Natural killer cell (primary cell): ENCODE data around the gene REEP5. TPM values are rescaled to one million over a fixed set of nuclear protein-coding genes. Genes with fewer than 3 reads are reported as not detected.
A peak's percentile ranks its signal among the peaks of the same experiment; 100 is the strongest.

Source experiments
- ATAC-seq, 3 donors: fragments of 150-1000 bp in 2 of 3; fragments of 200-7000 bp in 1 of 3; cut with Tn5 transposase; 1 replicate in 1 of 3; 2 replicates in 2 of 3; pipeline ENCODE4 v1.10.0; 2021; ENCODE audit warnings: mild to moderate bottlenecking in 2 of 3, moderate library complexity in 2 of 3
- DNase-seq, 2 donors: peaks; one replicate each; pipeline versions ENCODE4 v3.0.0 to v3.0.0-alpha.2; 2013 to 2021; ENCODE audit warnings: mixed read lengths in 1 of 2
- H3K27ac ChIP-seq: one replicate; pipeline ENCODE4 v1.5.1; 2013; ENCODE audit warnings: mild to moderate bottlenecking, low read length
- H3K27me3 ChIP-seq: one replicate; pipeline ENCODE4 v1.6.1; 2013; ENCODE audit warnings: low read length; ENCODE audit not compliant: control insufficient read depth, insufficient read depth
- H3K36me3 ChIP-seq: one replicate; pipeline ENCODE4 v1.6.1; 2013; ENCODE audit warnings: low read length; ENCODE audit not compliant: control insufficient read depth, insufficient read depth
- H3K4me1 ChIP-seq: one replicate; pipeline ENCODE4 v1.6.1; 2013; ENCODE audit warnings: low read length; ENCODE audit not compliant: control insufficient read depth, insufficient read depth
- H3K4me3 ChIP-seq: one replicate; pipeline ENCODE4 v1.5.1; 2013; ENCODE audit warnings: low read length
- H3K9me3 ChIP-seq: one replicate; pipeline ENCODE4 v1.6.1; 2013; ENCODE audit warnings: low read length; ENCODE audit not compliant: control insufficient read depth, insufficient read depth
- H3K27ac Mint-ChIP-seq, 2 donors: one replicate each; pipeline ENCODE4 v1.8.0; 2022; ENCODE audit warnings: mild to moderate bottlenecking in 2 of 2, mixed read lengths in 2 of 2, moderate library complexity in 1 of 2
- H3K27me3 Mint-ChIP-seq, 2 donors: one replicate each; pipeline ENCODE4 v1.8.0; 2022; ENCODE audit warnings: low read depth in 2 of 2, mixed read lengths in 2 of 2
- H3K36me3 Mint-ChIP-seq: one replicate; pipeline ENCODE4 v1.8.0; 2022; ENCODE audit warnings: mixed read lengths
- H3K4me1 Mint-ChIP-seq, 2 donors: one replicate each; pipeline ENCODE4 v1.8.0; 2022; ENCODE audit warnings: mixed read lengths in 2 of 2
- H3K4me3 Mint-ChIP-seq: one replicate; pipeline ENCODE4 v1.8.0; 2022; ENCODE audit warnings: mild to moderate bottlenecking, moderate library complexity, mixed read lengths
- H3K9me3 Mint-ChIP-seq, 2 donors: one replicate each; pipeline ENCODE4 v1.8.0; 2022; ENCODE audit warnings: mixed read lengths in 2 of 2
- WGBS: methylation state at CpG from one replicate; pipeline ENCODE4 v1.1.7; 2013; ENCODE audit warnings: missing lambda C conversion rate; ENCODE audit not compliant: insufficient coverage; 5-methylcytosine and 5-hydroxymethylcytosine counted together
- intact Hi-C: fragments of 100-400 bp; cut with micrococcal nuclease; formaldehyde crosslinking; loops from one replicate; pipeline ENCODE4 v1.14.2; 2022
- total RNA-seq, 4 donors: library from RNA; stranded (reverse); fragments of 120-200 nt in 1 of 4; gene quantifications; one replicate each; pipeline versions ENCODE4 v1.2.3 to v1.2.4, GENCODE V29; 2013 to 2022
- TF ChIP-seq, protein P1 (sequence below): fragments of 200-600 bp; IDR thresholded peaks from one replicate; pipeline ENCODE4 v1.8.0; 2022; ENCODE audit warnings: antibody characterized with exemption

The REEP5 gene
- total RNA-seq, 3 donors from 2014 or later (not counting 1 experiment from before 2014, with no cell fraction given): 42.8 to 46.5 (median 46.5) TPM

DNA sequence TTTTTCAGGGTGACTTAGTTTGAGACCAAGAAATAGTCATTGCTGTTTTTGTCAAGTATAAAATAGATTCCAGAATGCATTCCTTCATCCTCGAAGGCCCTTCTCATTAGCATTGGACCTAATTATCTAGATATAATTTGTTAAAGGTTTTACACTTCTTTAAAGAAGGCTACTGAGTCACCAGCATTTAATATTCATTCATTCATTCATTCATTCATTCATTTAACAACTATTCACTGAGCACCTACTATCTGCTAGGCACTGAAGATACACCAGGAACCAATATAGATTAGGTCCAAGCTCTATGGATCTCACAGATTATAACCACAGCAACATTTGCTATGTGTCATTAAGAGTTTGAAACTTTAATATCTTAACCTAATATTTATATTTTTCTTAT, 11.1 kb upstream of the REEP5 start:
- DNase-seq (no peak), ATAC-seq (no peak)
- H3K27me3 Mint-ChIP-seq: no peaks in the 10 kb centered on the region
- Histone ChIP-seq H3K27ac (no peak overlapping the region), H3K4me1 (peaks cover 27% of the 10 kb centered on the region), H3K27me3 (no peaks in the 10 kb centered on the region), H3K9me3 (no peaks in the 10 kb centered on the region), H3K36me3 (no peaks in the 10 kb centered on the region), H3K4me3 (no peak overlapping the region)
- H3K4me3 Mint-ChIP-seq: no peak overlapping the region
- H3K36me3 Mint-ChIP-seq: no peaks in the 10 kb centered on the region
- intact Hi-C loops: no loop called here
- no peak overlapping the region for H3K27ac Mint-ChIP-seq
- TF ChIP-seq, protein P1, sequence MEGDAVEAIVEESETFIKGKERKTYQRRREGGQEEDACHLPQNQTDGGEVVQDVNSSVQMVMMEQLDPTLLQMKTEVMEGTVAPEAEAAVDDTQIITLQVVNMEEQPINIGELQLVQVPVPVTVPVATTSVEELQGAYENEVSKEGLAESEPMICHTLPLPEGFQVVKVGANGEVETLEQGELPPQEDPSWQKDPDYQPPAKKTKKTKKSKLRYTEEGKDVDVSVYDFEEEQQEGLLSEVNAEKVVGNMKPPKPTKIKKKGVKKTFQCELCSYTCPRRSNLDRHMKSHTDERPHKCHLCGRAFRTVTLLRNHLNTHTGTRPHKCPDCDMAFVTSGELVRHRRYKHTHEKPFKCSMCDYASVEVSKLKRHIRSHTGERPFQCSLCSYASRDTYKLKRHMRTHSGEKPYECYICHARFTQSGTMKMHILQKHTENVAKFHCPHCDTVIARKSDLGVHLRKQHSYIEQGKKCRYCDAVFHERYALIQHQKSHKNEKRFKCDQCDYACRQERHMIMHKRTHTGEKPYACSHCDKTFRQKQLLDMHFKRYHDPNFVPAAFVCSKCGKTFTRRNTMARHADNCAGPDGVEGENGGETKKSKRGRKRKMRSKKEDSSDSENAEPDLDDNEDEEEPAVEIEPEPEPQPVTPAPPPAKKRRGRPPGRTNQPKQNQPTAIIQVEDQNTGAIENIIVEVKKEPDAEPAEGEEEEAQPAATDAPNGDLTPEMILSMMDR: no peak
- H3K9me3 Mint-ChIP-seq: no peaks in the 10 kb centered on the region
- H3K4me1 Mint-ChIP-seq: peaks cover 24 to 44% of the 10 kb centered on the region in 2 donors
- no CpG with 5 or more reads among the region's 1 CpG for WGBS

DNA sequence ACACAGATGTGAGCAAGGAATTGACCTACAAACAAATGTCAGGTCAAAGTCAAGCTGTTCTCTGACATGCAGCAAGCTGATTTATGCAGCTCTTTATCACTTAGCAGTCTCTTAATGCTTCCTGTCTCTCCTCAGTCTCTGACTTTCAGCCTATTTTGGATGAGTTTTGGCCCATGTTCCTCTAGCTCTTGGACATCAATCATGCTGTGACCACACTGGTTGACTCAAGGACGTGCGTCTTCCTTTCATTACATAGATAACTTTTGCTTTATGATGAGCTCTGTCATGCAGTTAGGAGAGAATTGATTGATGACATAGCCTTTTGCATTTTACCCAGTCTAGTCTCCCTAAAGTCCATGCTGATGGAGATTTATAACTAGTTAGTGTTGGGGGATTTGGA, 9.4 kb upstream of the REEP5 start:
- peaks cover 30% of the 10 kb centered on the region for H3K4me1 ChIP-seq
- no peak overlapping the region for H3K4me3 ChIP-seq
- H3K9me3 Mint-ChIP-seq: no peaks in the 10 kb centered on the region
- no peaks in the 10 kb centered on the region for H3K27me3 Mint-ChIP-seq
- peak overlapping the region; percentile 63 to 80 for H3K27ac Mint-ChIP-seq
- WGBS: no CpG with 5 or more reads among the region's 2 CpGs
- H3K4me1 Mint-ChIP-seq: peaks cover 24 to 44% of the 10 kb centered on the region in 2 donors
- no peaks in the 10 kb centered on the region for H3K9me3 ChIP-seq
- H3K36me3 ChIP-seq: no peaks in the 10 kb centered on the region
- H3K4me3 Mint-ChIP-seq: no peak overlapping the region
- no peaks in the 10 kb centered on the region for H3K36me3 Mint-ChIP-seq
- no peak for DNase-seq
- no peaks in the 10 kb centered on the region for H3K27me3 ChIP-seq
- intact Hi-C loops: no loop called here
- no peak overlapping the region for H3K27ac ChIP-seq
- no peak for ATAC-seq
- TF ChIP-seq, protein P1: no peak

DNA sequence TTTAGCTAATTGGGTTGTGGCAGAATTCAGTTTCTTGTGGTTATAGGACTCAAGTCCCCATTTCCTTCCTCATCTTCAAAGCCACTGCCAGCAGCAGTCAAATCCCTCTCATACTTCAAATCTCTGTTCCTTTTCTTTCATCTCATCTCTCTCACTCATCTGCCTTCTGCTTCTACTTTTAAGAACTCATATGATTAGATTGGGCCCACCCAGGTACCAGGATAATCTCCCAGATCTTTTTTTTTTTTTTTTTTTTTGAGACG, 8.0 kb upstream of the REEP5 start:
- H3K27ac ChIP-seq: peak overlapping the region; percentile 50
- Mint-ChIP-seq H3K4me3 (peak overlapping the region; percentile 26), H3K27me3 (no peaks in the 10 kb centered on the region), H3K9me3 (no peaks in the 10 kb centered on the region), H3K36me3 (no peaks in the 10 kb centered on the region), H3K27ac (peak overlapping the region; percentile 63 to 80), H3K4me1 (peaks cover 24 to 44% of the 10 kb centered on the region in 2 donors)
- TF ChIP-seq, protein P1: no peak
- no peaks in the 10 kb centered on the region for H3K36me3 ChIP-seq
- intact Hi-C loops: no loop called here
- WGBS: no CpG with 5 or more reads among the region's 1 CpG
- peaks cover 30% of the 10 kb centered on the region for H3K4me1 ChIP-seq
- H3K9me3 ChIP-seq: no peaks in the 10 kb centered on the region
- ATAC-seq: peak in 2 of 3 donors; percentile 36 to 54
- H3K4me3 ChIP-seq: no peak overlapping the region
- H3K27me3 ChIP-seq: no peaks in the 10 kb centered on the region
- DNase-seq: peak in 1 of 2 donors; percentile 73

DNA sequence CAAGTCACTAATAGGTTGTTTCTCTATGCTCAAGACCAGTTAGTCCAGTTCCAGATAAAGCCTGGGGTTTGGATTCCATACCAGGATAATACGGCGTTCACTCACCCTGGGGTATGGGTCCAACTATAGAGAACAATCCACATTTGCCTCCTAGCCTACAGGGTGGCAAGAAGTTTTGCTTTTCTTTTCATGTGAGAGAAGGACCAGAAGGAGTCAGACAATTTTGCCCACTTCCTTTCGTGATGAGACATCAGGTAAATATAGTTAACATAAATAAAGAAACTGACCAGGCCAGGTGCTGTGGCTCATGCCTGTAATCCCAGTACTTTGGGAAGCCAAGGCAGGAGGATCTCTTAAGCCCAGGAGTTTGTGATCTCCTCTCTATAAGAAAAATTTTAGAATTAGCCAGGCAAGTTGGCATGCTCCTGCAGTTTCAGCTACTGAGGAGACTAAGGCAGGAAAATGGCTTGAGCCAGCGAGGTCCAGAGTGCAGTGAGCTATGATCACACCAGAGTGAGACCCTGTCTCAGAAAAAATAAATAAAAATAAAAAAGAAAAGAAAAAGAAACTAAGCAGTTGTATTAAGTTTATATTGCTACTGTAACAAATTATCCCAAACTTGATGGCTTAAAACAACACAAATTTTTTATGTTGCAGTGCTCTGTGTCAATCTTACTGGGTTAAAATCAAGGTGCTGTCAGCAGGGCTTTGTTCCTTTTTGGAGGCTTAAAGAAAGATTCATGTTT, 7.5 kb upstream of the REEP5 start:
- peaks cover 24 to 44% of the 10 kb centered on the region in 2 donors for H3K4me1 Mint-ChIP-seq
- intact Hi-C loops: loop anchor here (10.0 kb wide), 1 partner anchor 95 kb away; no protein-coding TSS in a partner anchor

More for the DNA sequence above, 7.5 kb upstream of the REEP5 start:
- Histone ChIP-seq H3K4me1 (peaks cover 30% of the 10 kb centered on the region), H3K27me3 (no peaks in the 10 kb centered on the region), H3K4me3 (no peak overlapping the region), H3K9me3 (no peaks in the 10 kb centered on the region), H3K27ac (peak overlapping the region; percentile 50), H3K36me3 (no peaks in the 10 kb centered on the region)
- H3K36me3 Mint-ChIP-seq: no peaks in the 10 kb centered on the region
- TF ChIP-seq, protein P1: no peak
- H3K27ac Mint-ChIP-seq: peak overlapping the region; percentile 63 to 80
- DNase-seq: peak in 1 of 2 donors; percentile 42
- ATAC-seq: peak; percentile 65 to 77 (median 67)
- H3K4me3 Mint-ChIP-seq: peak overlapping the region; percentile 74
- no peaks in the 10 kb centered on the region for H3K9me3 Mint-ChIP-seq
- 46% methylated on average over 4 of the region's 4 CpGs for WGBS
- no peaks in the 10 kb centered on the region for H3K27me3 Mint-ChIP-seq
